GM18508 (cell line): Measurements from ENCODE around the gene GRID2.
A peak's percentile ranks its signal among the peaks of the same experiment; 100 is the strongest.

ENCODE experiments used
- ATAC-seq: cut with Tn5 transposase; IDR thresholded peaks from one replicate; pipeline ENCODE4 v1.9.1; 2021; ENCODE audit warnings: moderate number of reproducible peaks; ENCODE audit not compliant: insufficient read depth, unreplicated experiment

GRID2 gene

DNA sequence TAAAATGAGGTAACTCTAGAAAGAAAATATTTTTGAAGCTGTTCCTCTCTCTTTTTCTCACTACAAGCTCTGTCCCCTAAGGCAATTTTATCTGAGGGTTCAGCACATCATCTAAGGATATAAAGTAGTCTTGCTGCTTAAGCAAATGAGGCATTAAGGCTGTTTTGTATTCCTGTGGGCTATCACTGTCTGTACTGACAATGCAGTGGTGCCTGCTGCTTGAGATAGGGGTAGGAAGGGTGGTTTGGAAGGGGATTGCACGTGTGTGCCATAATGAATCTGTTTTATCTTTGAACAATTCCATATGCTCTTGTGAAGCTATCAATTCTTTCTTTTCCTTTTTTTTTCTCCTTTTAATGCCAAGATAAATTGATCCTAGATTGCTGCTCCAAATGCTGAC is 1396.8 kb downstream of the GRID2 start:
- no peak for ATAC-seq

DNA sequence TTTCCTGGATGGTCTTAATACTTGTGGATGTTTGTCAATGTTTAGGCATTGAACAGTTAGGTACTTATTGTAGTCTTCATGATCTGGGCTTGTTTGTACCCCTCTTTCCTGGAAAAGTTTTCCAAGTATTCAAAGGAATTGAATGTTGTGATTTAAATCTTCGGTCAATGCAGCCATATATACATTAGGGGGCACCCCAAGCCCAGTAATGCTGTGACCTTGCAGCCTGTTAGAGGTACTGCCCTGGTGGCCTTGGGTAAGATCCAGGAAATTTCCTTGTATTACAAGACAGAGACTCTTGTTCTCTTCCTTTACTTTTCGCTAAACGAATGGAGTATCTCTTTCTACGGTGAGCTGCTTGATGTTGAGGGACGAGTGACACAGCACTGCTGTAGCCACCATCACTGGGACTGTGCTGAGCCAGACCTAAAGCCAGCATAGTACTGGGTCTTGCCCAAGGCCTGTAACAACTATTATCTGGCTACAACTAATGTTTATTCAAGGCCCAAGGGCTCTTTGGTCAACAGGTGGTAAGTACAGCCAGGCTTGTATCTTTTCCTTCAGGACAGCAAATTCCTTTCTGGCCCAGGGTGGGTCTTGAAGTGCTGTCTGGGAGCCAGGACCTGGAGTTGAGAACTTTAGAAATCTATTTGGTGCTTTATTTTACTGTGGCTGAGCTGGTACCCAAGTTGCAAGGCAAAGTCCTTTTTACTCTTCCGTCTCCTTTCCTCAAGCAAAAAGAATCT is 1406.5 kb downstream of the GRID2 start:
- no peak for ATAC-seq

DNA sequence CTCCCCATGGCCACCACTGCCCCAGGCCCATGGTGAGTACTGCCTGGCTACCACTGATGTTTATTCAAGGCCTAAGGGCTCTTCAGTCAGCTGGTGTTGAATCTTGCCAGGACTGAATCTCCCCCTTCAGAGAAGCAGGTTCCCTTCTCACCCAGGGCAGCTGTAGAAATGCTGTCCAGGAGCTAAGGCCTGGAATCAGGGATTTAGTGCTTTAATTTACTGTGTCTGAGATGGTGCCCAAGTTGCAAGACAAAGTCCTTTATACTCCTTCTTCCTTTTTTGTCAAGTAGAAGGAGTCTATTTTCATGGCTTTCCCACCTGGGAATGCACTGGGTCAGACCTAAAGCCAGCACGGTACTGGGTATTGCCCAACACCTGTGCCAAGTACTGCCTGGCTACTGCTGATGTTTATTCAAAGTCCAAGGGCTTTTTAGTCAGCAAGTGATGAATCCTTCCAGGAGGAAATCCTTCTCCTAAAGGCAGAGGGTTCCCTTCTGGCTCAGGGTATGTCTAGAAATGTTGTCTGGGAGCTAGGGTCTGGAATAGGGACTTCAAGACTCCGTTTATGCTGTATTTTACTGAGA is 1407.2 kb downstream of the GRID2 start:
- no peak for ATAC-seq

DNA sequence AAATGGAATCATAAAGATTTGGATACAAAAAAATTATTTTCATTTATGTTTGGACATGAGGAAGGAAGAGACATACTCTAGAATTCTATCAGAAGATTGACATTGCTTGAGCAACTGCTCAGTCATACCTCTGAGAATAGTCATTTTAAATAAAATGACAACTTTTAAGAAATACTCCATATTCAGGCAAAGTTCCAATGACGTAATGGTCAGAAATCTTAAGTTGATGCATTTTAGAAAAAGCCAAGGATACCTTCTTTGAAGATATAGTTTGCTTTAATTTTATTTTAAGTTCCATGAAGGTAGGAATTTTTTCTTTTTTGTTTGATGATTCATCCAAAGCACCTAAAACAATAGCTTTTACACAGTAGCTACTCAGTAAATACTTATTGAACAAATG is 1414.5 kb downstream of the GRID2 start:
- no peak for ATAC-seq

DNA sequence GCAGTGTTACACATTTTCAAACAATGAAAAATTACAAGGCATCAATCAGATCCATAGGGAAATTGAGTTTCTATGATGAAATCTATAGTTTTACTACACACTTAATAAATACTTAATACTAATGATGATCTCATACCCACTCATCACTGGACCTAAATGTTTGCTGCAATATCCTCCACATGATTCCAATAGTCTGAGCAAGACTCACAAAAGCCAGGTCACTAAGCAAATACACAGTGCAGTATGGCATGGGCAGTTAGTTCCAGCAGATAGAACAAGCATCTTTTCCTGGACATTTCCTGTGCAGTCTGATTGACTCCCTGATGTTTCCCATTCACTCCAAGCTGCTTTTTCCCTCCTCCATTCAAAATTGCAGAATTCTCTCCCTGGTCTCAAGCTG is 1415.8 kb downstream of the GRID2 start:
- ATAC-seq: no peak

DNA sequence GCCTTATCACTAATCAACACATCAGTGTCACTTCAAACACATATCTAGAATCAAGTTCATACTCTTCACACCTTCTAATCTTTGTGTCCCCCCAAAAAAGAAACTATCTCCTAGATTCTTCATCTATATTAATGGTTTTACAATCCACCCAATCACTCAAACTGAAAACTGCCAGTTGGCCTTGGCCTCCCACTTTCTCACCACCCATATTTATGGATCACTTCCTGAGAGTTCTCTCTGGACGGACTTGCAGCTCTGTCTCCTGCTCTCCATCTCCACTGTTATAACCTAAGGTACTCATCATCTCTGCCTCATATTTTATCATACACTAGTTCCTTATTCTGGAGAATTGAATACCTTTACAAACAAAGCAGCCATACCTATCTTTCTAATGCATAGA is 1418.7 kb downstream of the GRID2 start:
- ATAC-seq: no peak

DNA sequence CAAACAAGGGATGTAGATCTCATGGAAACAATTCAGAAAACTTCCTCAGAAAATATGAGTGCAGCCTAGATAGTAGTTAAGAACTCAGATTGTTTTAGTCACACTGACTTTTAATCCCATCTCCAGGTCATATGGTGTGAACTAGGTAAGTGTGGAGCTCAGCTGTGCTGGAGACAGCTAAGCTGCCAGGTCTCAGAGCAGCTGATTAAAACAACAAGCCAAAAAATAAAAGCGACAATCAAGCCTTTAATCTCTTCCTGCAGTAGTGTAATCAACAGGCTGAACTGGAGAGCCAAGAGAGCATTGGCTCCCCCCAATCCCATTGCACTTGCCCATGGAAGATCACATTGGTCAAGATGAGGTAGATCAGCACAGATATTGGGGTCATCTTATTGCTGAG is 1426.5 kb downstream of the GRID2 start:
- no peak for ATAC-seq

DNA sequence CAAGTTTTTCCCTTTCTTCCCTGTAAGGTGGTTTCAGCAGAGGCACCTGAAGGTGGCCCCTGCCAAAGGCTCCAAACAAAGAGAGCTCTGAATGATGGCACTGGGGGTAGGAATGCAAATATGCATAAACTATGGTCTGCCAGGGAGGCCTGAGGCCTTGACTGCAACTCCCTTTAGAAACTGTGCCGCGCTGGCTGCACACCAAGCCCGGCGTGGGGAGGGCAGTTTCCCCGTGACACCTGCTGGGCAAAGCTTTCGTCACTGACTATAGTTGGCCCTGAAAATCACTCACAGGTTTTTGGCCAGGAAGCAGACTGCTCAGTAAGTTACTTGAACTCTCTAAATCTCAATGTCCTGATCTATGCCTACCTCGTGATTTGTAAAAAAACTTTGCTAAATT is 1427.0 kb downstream of the GRID2 start:
- ATAC-seq: no peak

DNA sequence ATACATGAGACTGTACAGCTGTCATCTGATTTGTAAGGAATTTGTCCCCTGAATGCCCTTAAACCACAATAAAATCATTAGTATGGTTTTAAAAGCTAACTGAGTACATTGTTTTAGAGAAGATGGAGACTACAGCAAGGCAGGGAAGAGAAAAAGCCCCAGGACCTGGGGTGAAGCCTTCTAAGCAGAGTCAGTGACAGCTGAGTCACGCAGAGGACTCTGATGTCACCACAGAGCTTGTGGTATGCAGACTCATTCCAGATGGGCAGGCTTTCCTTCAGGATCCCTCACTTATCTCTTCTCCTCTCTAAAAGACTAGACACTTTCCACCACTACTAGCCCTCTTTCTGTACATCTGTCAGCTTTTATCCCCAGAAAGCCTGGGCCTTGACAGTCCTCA is 1427.7 kb downstream of the GRID2 start:
- ATAC-seq: no peak

DNA sequence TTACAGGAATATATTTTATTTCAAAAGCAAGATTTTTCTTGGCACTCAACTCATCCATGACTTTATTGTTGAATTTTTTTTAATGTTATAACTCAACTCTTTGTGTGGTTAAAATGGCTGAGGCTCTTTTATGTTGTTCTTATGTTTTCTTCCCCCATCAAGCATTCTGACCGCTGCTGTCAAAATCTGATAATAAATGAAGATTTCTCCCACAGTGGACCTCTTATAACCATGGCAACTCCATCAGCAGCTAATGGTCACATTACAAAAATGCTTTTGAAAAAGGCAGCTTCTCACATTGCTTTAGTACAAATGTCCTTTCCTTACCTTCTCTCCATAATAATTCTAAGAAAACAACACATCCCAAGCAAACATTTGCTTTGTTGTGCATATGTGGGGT is 1428.7 kb downstream of the GRID2 start:
- no peak for ATAC-seq

DNA sequence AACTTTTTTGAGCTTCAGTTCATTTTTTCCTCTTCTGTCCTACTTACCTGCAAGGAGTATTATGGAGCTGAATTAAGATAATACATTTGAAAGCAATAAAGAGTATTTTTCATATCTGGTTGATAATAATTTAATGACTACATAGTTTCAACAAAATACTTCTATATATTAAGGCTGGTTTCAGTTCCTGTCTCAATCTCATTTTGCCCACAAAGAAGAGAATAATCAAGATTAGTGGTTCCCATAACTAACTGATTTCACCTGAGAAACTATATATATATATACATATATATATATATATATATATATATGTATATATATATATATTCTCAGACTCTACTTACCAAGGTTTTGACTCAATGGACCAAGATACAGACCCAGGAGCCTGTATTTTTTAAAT is 1437.1 kb downstream of the GRID2 start:
- ATAC-seq: no peak

DNA sequence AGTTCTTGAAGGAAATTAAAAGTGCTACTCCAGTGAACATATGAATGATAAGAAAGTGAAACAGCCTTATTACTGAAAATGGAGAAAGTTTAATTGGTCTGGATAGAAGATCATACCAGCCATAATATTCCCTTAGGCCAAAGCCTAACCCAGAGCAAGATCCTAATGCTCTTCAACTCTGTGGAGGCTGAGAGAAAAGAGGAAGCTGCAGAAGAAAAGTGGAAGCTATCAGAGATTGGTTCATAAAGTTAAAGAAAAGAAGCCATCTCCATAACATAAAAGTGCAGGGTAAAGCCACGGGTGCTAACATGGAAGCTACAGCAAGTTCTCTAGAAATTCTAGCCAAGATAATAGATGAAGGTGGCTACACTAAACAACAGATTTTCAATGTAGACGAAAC is 1439.3 kb downstream of the GRID2 start:
- no peak for ATAC-seq

DNA sequence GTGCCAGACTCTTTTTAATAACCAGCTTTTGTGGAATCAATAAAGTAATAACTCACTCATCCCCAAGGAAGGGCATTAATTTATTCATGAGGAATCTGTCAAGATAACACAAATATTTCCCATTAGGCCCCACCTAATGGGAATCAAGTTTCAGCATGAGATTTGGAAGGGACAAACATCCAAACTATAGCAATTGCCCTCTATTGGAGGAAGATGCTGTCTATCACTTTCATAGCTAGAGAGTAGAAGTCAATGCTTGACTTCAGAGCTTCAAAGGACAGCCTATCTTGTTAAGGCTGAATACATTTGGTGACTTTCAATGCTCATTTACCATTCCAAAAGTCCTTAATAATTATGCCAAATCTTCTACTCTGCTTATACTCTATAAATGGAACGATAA is 1439.9 kb downstream of the GRID2 start:
- ATAC-seq: no peak

DNA sequence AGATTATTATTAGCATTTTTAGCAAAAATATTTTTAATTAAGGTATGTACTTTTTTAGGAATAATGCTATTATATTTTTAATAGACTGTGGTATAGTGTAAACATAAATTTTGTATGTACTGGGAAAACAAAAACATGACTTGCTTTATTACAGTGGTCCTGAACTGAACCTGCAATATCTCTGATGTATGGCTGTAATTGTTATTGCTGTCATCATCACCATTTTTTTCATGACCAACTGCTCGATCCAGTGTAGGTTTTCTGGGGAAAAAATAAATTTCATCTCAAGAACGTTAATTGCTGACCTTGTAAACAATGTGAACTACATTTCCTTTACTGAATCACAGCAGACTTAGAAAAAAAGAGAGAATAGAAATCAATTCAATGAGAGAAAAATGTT is 1441.2 kb downstream of the GRID2 start:
- no peak for ATAC-seq

DNA sequence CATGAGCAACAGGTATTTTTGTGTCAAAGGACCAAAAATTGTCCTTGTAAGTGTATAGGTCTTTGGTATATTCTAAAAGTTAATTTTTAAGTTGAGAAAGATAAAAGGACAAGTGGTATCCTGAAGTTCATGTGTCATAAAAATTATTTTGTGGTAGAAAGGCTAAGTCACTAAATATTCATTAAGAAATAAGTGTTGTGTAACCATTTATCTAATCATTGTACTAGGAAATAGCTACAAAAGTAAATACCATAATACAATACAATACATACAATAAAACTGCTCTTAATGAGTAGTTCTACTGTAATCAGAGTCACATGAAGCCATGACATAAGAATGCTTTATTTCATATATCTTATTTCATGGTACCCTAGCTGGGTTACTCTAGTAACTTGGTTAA is 1442.3 kb downstream of the GRID2 start:
- no peak for ATAC-seq

DNA sequence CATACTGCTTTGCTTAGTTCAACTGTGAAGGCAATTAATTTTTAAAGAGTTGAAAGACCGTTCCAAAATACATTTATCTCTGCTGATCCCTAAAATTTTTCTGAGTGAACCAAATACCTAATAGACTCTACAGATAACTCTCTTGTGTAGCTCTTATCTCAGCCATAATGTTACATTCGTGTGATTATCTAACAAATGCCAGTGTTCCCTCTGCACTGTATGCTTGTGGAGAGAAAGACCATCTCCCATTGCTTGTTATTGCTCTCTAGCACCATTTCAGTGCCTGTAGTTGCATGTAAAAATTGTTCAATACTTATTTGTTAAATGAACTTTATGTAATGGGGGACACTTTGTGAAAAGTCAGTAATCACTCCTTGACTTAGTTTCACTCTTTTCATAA is 1443.5 kb downstream of the GRID2 start:
- no peak for ATAC-seq

DNA sequence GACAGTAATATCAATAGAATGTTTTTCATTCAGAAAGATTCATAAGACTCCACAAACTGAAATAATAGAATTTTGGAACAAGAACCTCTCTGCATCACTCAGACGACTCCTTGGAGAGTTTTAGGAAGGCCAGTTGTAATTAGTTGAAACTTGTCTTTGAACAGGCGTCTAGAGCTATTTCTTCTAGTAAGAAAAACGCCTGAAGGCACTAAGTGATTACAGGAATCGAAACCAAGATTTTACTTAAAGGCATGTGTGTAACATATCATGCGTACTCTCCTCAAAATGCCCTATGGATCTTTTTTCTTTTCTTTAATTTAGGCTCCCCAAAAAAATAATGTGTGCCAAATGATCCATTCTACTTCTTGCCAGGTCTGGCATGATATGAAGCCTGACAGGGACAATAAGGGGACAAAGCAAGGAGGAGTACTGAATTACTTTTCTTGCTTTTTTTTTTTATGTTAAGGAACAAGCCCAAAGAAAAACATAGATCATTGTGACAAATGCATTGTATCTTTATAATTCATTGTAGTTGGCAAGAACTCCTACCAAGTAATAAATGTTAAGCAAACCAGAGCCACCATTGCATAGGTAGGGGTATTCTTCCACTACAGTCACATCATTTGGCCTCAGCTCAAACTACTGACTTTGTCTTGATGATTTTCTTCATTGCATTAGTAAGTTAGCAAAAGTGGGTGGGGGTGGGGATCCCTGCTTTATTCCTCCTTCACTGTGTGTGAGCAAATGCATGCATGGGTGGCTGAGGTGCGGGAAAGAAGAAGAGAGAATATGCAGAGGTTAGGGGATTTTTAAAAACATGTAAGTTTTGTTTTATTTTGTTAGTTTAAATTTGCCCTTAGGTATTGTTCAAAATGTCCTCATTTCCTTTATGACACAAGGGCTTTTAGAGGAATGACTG is 1444.9 kb downstream of the GRID2 start:
- ATAC-seq: peak; percentile 20

DNA sequence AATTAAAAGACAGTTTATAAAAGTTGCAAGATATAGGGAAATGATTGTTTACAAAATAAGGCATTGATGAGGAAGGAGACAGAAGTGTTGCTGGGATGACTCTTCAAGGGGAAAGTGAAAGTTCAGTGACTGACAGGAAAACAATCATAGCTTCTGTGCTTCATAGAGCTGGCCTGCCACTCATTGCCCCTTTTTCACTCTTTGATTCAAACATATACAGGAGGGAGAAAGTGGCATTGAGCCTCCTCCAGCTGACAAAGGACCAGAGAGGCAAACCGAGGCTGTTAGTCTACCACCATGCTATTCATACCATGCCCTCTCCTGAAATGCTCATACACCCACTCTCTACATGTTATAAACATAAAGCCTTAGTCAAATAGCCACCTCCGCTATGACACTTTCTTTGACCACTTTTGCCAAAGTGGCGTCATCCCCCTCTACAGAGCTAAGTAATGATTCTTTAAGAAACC is 1445.6 kb downstream of the GRID2 start:
- peak; percentile 75 for ATAC-seq

DNA sequence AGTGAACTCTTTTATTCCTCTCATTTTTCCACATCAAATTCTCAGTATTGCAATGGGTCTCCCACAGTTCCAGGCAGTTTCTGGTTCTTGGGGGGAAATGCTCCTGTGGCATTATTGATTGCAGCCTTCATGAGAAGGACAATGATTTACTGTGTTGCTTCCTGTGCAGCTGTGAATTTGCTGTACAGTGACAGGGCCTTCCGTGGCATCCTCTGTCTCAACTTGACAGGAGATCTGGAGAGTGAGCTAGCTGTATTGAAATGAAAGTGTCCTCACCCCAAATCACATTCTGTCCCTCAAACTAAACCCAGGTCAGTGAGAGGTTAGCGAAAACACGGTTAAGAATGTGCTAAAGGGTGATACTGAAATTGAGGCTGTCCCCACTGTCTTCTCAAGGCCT is 1447.6 kb downstream of the GRID2 start:
- ATAC-seq: no peak

DNA sequence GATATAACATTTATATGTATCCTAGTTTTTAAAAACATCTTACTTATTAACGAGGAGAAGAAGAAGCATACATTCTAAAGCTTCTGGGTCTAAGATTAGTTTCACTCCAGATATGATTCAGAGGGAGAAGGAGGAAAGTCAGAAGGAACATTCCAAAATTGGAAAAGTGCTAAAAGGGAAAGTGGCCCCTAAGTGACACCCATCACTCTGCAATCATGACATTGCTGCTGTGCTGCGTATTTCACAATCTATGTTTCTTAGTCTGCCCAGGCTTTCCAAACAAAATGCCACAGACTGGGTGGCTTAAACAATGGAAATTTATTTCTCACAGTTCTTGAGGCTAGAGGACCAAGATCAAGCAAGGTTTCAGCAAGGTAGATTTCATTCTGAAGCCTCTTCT is 1452.3 kb downstream of the GRID2 start:
- no peak for ATAC-seq

DNA sequence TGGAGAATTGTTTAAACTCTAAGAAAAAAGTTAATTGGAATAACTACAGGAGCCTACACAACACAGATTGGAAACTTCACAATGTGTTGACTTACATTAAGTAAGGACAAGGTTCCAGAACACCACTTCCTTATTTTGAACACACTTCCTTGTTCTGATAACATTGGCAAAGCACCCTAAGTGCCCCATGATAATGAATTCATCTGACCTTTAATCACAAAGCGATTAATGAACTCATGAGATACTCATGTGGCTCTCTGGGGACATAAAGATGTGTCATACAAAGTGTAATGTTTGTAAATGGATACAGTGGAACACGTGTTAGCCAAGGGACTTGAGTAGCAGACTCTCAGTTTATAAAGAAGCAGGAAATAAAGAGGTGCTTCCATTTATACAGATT is 1455.7 kb downstream of the GRID2 start:
- ATAC-seq: no peak
